Stimulated activated CD4-positive, alpha-beta T cell treated with anti-CD3 and anti-CD28 coated beads, Interleukin-2, amount 100 ng/mL, for 4 hours (primary cell): Measurements from ENCODE around the gene KCNJ1.

Source experiments
- DNase-seq: peaks from one replicate; pipeline ENCODE4 v3.0.0-alpha.2; 2020; ENCODE audit warnings: low read depth

Gene KCNJ1

DNA sequence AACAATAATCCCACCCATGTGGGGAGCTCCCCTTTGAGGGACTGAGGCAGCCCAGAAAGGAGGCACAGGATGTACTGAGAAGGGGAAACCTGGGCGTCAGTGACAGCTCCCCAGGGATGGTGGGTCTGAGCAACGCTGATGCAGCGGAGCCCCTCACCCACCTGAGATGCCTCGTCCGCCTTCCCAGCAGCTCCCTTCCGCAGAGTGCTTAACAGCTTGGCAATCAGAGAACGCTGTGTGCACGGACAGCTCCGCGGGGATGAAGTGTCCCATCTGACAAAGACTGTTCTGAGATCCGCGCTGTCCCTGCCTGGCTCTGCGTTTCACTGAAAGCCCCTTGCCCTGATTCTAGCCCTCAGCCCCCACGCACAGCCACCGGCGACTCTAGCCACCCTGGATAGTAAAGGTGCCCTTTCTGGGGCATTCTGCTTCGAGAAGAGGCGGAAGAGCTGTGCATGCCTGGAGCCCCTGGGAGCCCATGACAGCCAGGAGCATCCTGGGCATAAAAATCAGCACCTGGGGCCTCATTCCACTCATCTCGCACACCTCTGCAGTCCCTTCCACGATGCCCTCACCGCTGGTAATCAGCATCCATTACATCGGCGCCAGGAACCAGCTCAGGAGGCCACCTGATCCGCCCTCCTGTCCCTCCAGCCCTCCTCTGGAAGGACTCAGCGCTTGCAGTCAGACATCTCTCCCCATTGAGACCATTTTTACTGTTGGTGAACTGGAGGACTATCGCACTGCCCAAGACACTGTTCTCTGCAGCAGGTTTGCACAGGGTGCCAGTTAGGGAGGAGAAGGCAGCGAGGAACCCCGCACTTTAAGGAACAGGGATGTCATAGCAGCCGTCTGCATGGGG is 34.8 kb upstream of the KCNJ1 start:
- no peak for DNase-seq

DNA sequence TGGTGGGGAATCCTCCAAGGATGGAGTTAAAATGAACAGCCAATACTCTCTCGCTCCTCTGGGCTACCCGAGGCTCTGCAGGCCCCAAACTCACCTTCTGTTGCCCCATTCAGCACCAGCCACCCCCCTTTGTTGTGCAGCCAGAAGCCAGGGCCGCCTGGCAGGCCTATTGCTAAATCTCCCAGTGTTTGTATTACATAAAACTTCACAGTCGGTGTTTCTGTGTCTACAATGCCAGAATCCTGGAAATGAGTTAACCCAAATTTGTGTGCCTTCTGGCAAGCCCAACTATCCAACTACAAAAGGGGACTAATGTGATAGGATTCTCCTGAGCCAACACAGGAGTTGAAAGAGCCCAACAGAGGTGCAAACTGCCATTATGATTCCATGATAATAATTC is 33.4 kb upstream of the KCNJ1 start:
- no peak for DNase-seq

DNA sequence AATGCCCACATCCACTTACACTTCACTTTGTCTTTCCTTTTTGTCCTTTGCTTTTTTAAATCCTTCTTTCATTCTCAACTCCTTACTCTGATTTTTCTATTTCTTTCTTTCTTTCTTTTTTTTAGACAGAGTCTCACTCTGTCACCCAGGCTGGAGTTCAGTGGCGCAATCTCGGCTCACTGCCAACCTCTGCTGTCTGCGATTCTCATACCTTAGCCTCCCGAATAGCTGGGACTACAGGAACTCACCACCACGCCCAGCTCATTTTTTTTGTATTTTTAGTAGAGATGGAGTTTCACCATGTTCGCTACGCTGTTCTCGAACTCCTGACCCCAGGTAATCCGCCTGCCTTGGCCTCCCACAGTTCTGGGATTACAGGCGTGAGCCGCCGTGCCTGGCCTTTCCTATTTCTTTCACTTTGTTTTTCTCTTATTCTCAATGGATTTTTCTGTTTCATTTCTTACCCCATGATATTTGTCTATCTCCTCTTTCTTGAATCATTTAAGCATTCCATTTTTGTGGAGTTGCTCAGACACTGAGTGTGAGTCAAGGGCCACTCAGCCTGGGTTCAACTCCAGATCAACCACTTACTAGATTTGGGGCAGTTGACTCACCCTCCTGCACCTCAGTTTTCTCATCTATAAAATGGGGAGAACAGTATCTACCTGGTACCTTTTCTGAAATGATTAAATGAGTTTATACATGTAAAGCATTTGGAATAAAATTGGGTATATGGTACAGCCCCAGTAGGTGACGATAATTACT is 31.7 kb upstream of the KCNJ1 start:
- no peak for DNase-seq

- DNase-seq: no peak
Observed at GRCh38 chr11:128897826-128898225, 30.7 kb upstream of the KCNJ1 start.

DNA sequence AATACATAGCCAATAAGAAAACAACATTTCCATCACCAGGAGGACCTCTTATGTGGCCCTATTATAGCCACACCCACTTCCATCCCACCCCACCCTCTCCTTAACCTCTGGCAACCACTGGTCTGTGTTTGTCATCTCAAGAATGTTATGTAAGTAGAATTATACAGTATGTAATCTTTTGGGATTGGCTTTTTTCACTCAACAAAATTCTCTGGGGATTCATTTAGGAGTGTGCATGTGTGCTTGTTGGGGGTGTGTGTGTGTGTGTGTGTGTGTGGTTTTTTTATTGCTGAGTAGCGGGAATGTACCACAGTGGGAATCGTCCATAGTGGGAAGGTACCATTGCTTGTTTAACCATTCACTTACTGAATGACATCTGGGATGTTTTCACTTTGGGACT is 29.3 kb upstream of the KCNJ1 start:
- no peak for DNase-seq

DNA sequence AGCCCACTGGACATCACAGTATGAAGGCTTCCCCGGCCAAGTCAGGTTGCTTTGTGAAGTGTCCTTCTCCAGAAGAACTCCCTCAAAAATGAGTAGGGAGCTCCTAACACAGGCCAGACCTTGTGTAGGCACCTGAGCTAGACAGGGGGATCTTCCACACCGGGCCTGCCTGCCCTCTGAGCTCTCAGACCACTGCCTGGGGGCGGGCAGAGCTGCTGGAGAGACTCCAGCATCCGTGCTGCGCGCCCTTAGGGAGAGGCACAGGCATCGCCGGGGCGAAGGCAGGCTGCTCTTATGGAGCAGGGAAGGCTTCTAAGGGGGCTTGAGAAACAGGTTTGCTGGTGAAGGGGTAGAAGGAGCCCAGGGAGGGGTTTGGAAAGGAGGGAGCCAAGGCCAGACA is 28.4 kb upstream of the KCNJ1 start:
- DNase-seq: no peak

GRCh38 chr11:128894685-128895084 is 27.6 kb upstream of the KCNJ1 start:
- no peak for DNase-seq

GRCh38 chr11:128894286-128894681 is 27.2 kb upstream of the KCNJ1 start:
- no peak for DNase-seq

GRCh38 chr11:128893578-128894285 is 26.6 kb upstream of the KCNJ1 start:
- DNase-seq: no peak

GRCh38 chr11:128892866-128893565 is 25.9 kb upstream of the KCNJ1 start:
- DNase-seq: no peak

DNA sequence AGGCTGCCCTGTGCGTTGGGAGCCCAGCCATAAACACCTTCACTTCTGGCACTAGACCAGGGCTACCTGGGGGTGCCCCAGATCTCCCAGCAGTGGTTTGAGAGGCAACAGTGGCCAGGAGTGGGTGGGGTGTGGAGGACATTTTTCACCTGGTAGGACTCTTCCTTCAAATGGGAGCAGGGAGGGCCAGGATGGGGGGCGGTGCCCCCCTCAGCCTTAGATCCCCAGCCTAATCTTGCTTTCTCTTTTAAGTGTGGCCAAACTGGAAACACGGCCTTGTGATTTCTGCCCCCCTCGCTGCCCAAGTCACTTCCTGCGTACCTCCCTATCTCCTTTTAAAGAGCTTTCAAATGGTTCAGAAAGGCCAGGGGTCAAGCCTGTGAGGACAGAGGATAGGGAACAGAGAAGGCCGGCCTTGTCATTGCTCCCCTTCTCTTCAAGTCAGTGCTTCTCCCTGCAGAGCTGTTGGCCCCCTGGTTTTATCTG is 24.9 kb upstream of the KCNJ1 start:
- no peak for DNase-seq

- no peak for DNase-seq
Observed at GRCh38 chr11:128890543-128891368, 23.7 kb upstream of the KCNJ1 start, which contains the start of gene KCNJ5. TSS of gene KCNJ5 (plus strand) at chr11:128891356. CDS start at chr11:128911274, 19,918 bp downstream.

GRCh38 chr11:128890216-128890542 is 23.1 kb upstream of the KCNJ1 start:
- DNase-seq: no peak

DNA sequence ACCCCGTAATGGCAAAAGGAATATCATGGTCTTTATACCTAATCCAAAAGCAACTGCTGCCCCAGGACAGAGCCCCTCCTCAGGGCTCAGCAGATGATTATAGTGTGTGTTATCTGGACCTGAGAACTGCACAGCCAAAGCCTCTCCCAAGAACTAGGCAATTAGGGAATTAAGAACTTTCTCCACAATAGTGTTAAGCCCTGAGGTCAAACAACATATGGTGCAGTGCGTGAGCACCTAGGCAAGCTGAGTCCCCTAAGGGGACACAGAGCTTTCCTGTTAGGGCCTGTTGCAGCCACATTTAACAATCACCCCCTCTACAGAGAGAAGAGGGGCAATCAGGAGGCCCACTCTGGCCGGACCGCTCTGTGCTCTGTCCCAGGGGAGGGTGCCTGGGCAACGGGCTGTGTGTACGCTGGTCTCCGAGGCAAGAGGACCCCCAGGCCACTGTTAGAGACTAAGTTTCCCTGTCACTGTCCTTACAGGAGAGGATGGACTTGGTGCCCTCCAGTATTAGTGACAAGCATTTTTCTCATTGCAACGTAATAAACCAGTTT is 22.6 kb upstream of the KCNJ1 start:
- DNase-seq: no peak

- DNase-seq: no peak
Observed at GRCh38 chr11:128888034-128888985, 21.2 kb upstream of the KCNJ1 start.

GRCh38 chr11:128886406-128887124 is 19.5 kb upstream of the KCNJ1 start:
- no peak for DNase-seq

GRCh38 chr11:128884703-128885338 is 17.7 kb upstream of the KCNJ1 start:
- peak; percentile 26 for DNase-seq

DNA sequence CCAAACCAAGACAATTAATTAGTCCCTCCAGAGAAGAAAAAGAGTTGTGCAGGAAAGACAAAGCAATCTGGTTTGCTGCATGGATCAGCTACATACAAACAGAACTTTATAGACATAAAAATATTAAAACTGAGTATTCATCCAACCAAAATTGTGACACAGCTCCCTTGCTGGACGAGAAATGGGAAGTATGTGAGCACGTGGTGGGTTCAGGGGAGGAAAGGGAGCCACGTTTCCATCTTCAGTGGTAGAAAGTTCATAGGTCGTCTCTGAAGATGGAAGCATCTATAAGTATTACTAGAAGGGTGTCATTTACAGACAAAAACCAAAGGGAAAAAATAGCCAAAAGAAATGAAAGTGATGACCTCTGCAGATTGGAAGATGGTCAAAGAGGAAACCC is 17.0 kb upstream of the KCNJ1 start:
- DNase-seq: no peak
